Measurements from ENCODE around the gene PRKN.

Gene PRKN

DNA sequence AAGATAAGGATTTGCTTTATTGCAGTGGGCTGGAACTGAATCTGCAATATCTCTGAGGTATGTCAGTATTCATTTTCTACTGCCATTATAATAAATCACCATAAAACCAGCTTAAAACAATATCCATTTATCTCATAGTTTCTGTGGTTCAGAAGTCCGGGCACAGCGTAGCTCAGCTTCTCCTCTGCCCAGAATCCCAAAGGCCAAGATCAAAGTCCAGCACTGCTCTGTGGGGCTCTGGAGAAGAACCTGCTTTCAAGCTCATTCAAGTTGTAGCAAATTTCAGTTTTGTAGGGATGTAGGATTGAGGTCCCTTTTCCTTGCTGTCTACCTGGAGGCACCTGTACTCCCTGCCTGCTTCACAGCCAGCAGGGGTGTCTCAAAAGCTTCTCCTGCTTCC is 1113.9 kb downstream of the PRKN start:
- no peak for DNase-seq
- no peak overlapping the region for H3K27ac Mint-ChIP-seq
- peaks cover 34% of the 10 kb centered on the region for H3K9me3 Mint-ChIP-seq
- no peak overlapping the region for H3K4me3 Mint-ChIP-seq
- H3K4me1 Mint-ChIP-seq = peaks cover 4% of the 10 kb centered on the region
- H3K36me3 Mint-ChIP-seq (ENCODE audit: low read depth) = peaks cover 5% of the 10 kb centered on the region
- TF ChIP-seq, protein P1, sequence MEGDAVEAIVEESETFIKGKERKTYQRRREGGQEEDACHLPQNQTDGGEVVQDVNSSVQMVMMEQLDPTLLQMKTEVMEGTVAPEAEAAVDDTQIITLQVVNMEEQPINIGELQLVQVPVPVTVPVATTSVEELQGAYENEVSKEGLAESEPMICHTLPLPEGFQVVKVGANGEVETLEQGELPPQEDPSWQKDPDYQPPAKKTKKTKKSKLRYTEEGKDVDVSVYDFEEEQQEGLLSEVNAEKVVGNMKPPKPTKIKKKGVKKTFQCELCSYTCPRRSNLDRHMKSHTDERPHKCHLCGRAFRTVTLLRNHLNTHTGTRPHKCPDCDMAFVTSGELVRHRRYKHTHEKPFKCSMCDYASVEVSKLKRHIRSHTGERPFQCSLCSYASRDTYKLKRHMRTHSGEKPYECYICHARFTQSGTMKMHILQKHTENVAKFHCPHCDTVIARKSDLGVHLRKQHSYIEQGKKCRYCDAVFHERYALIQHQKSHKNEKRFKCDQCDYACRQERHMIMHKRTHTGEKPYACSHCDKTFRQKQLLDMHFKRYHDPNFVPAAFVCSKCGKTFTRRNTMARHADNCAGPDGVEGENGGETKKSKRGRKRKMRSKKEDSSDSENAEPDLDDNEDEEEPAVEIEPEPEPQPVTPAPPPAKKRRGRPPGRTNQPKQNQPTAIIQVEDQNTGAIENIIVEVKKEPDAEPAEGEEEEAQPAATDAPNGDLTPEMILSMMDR (IDR thresholded peaks at IDR 0.05) = no peak
- peaks cover 25% of the 10 kb centered on the region for H3K27me3 Mint-ChIP-seq (ENCODE audit: low read depth, poor library complexity)

DNA sequence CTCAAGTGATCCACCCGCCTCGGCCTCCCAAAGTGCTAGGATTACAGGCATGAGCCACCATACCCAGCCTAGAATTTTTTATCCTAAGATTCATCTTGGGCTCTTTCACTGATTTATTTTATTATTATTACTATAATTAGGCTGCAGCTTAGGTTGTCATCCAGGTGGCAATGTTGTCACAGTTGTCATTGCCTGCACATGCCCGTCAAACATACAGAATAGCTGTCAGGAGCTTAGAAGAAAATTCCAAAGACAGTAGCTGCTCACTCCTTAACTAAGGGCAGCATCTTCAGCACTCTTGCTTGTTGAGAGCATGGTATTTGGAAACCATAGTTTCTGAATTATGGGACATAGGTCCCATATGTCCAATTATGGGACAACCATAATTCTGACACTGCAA is 1118.8 kb downstream of the PRKN start:
- no peaks in the 10 kb centered on the region for H3K4me1 Mint-ChIP-seq
- H3K27me3 Mint-ChIP-seq (ENCODE audit: low read depth, poor library complexity) = peaks cover 11% of the 10 kb centered on the region
- no peak overlapping the region for H3K4me3 Mint-ChIP-seq
- peaks cover 31% of the 10 kb centered on the region for H3K9me3 Mint-ChIP-seq
- no peak overlapping the region for H3K27ac Mint-ChIP-seq
- H3K36me3 Mint-ChIP-seq (ENCODE audit: low read depth) = peaks cover 5% of the 10 kb centered on the region
- no peak for DNase-seq
- TF ChIP-seq, protein P1 (IDR thresholded peaks at IDR 0.05) = no peak

DNA sequence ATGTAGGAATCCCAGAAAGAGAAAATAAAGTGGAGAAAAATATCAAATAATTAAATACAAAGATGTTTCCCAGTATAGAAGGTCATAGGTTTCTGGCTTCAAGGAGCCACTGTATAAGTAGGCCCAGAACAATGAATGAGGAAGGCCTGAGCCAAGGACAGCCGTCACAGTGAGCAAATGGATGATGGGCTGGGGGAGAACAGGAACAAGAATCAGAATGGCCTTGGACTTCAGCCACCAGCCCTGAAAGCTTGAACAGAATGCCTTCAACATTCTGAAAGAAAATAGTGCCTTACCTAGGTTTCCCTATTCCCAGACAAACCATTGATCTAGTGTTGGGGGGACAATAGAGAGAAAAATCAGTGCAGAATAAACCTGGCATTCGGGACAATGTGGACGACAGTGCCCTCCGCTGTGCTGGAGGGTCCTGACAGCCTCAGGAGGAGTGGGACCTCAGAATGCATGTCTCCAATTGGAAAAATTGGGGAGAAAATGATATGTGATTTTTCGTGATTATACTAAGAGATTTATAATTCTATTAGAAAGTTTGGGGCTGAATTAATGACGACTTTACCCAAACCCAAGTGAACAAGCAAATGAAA is 1119.8 kb downstream of the PRKN start:
- DNase-seq = no peak
- TF ChIP-seq, protein P1 (IDR thresholded peaks at IDR 0.05) = no peak
- Mint-ChIP-seq H3K36me3 (ENCODE audit: low read depth) (peaks cover 5% of the 10 kb centered on the region), H3K4me3 (no peak overlapping the region), H3K27me3 (ENCODE audit: low read depth, poor library complexity) (peaks cover 8% of the 10 kb centered on the region), H3K9me3 (peaks cover 21% of the 10 kb centered on the region), H3K4me1 (no peaks in the 10 kb centered on the region), H3K27ac (no peak overlapping the region)

DNA sequence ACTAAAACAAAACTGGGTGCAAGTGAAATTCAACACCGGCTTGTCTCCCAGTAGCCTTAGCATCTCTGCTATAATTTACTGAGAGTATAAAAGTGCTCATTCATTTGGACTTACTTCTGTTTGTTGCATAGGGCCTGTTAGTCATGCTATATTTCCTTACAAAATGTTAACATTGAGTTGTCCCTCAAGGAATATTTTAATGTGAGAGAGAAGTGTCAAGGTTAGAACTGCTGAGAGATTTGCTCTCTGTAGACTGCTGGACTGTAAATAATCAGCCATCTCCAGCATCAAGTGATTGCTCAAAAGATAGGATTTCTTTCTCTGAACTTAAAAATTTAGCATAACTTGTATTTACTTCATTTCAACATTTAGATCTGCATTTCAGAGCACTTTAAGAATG is 1125.2 kb downstream of the PRKN start:
- Mint-ChIP-seq H3K9me3 (peaks cover 8% of the 10 kb centered on the region), H3K4me3 (no peak overlapping the region), H3K27me3 (ENCODE audit: low read depth, poor library complexity) (peaks cover 6% of the 10 kb centered on the region), H3K36me3 (ENCODE audit: low read depth) (no peaks in the 10 kb centered on the region), H3K4me1 (no peaks in the 10 kb centered on the region), H3K27ac (no peak overlapping the region)
- no peak for DNase-seq
- TF ChIP-seq, protein P1 (IDR thresholded peaks at IDR 0.05) = no peak

DNA sequence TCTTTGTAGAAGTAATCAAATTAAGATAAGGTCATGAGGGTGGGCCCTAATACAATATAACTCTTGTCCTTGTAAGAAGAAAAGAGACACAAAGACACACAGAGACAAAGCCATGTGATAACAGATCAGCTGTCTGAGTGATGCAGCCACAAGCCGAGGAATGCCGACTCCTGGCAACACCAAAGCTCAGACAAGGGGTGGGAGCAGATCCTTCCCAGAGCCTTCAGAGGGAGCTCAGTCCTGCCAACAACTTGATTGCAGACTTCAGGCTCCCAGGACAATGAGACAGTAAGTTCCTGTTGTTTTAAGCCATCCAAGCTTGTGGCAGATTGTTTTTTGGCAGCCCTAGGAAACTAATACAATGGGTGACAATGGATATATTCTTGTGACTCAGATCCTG is 1128.7 kb downstream of the PRKN start:
- DNase-seq = no peak
- TF ChIP-seq, protein P1 (IDR thresholded peaks at IDR 0.05) = no peak
- Mint-ChIP-seq H3K27me3 (ENCODE audit: low read depth, poor library complexity) (peaks cover 10% of the 10 kb centered on the region), H3K9me3 (peaks cover 8% of the 10 kb centered on the region), H3K4me3 (no peak overlapping the region), H3K4me1 (no peaks in the 10 kb centered on the region), H3K36me3 (ENCODE audit: low read depth) (no peaks in the 10 kb centered on the region), H3K27ac (no peak overlapping the region)

DNA sequence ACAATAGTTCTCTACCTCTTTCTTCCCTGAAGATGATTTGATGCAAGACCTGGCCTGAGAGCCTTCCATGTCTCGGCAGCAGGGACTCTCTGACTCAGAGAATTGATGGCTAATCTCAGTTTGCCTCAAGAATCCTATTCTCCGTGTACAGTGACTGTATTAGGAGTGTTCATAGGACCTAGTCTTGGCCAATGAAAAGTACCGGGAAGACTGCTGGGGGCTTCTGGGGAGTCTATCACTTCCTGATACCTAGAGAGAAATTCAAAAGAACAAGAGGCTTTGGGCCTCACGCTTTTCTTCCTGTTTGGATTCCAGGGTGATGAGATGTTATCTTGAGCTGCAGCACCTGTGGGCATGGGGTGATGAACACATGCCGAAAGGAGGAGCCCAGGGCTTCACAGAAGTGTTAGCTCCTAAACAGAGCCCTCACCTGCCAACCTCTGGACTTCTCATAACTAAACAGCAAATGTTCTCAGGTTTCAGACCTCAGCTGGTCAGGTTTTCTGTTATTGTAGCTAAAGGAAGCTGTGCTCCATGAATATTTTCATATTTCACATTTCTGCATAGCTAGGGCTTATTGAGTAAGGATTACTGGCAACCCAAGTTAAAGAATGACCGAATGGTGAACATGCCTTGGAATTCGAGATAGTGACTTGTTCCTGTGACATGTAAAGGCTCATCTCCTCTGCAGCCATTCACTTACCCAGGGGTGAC is 1130.6 kb downstream of the PRKN start:
- Mint-ChIP-seq H3K9me3 (peaks cover 6% of the 10 kb centered on the region), H3K27ac (no peak overlapping the region), H3K36me3 (ENCODE audit: low read depth) (no peaks in the 10 kb centered on the region), H3K4me3 (no peak overlapping the region), H3K27me3 (ENCODE audit: low read depth, poor library complexity) (peaks cover 11% of the 10 kb centered on the region), H3K4me1 (no peaks in the 10 kb centered on the region)
- TF ChIP-seq, protein P1 (IDR thresholded peaks at IDR 0.05) = no peak
- no peak for DNase-seq

All from nephron progenitor cell (in vitro differentiated cells).